WI38 (cell line): Measurements from ENCODE around the gene SCIMP.
A peak's percentile ranks its signal among the peaks of the same experiment; 100 is the strongest.

Source experiments
- H3K4me3 ChIP-seq: 2 replicates; pipeline ENCODE4 v1.5.1; 2011; ENCODE audit warnings: low read depth, mild to moderate bottlenecking, control low read depth, low read length
- TF ChIP-seq, protein P1 (sequence below): IDR thresholded peaks from 2 replicates; pipeline ENCODE4 v1.5.1; 2012; ENCODE audit warnings: low read depth, mild to moderate bottlenecking, control low read depth, low read length

The SCIMP gene

DNA sequence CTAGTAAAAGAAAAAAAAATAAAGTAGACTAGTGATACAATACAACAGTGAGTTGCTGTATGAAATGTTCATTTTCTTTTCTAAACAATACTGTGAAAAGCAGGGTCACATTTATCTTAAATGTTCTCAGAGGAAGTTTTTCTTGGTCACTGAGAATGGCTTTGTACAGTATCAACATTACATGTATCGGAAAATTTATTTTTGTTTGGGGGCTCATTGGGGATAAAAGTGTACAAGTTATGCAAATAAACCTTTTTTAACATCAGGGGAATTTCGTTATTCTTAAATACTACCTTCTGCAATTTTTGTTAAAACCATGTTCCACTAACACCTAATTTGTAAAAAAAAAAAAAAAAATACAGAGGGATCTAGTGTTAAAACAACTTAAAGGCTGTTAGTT, 34.3 kb downstream of the SCIMP start:
- TF ChIP-seq, protein P1, sequence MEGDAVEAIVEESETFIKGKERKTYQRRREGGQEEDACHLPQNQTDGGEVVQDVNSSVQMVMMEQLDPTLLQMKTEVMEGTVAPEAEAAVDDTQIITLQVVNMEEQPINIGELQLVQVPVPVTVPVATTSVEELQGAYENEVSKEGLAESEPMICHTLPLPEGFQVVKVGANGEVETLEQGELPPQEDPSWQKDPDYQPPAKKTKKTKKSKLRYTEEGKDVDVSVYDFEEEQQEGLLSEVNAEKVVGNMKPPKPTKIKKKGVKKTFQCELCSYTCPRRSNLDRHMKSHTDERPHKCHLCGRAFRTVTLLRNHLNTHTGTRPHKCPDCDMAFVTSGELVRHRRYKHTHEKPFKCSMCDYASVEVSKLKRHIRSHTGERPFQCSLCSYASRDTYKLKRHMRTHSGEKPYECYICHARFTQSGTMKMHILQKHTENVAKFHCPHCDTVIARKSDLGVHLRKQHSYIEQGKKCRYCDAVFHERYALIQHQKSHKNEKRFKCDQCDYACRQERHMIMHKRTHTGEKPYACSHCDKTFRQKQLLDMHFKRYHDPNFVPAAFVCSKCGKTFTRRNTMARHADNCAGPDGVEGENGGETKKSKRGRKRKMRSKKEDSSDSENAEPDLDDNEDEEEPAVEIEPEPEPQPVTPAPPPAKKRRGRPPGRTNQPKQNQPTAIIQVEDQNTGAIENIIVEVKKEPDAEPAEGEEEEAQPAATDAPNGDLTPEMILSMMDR = no peak
- H3K4me3 ChIP-seq = no peak overlapping the region

DNA sequence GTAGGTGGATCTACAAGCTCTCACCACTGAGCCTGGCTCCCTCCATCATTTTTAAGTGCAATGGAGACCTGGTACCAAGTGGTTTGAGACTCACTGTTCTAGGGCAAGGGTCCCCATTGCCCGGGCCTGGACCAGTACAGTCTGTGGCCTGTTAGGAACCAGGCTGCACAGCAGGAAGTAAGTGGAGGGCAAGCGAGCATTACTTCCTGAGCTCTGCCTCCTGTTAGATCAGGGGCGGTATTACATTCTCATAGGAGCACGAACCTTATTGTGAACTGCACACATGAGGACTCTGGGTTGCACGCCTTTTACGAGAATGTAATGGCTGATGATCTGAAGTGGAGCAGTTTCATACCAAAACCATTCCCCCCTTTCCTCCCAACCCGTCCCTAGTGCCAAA, 36.2 kb downstream of the SCIMP start:
- TF ChIP-seq, protein P1 = no peak
- no peak overlapping the region for H3K4me3 ChIP-seq

DNA sequence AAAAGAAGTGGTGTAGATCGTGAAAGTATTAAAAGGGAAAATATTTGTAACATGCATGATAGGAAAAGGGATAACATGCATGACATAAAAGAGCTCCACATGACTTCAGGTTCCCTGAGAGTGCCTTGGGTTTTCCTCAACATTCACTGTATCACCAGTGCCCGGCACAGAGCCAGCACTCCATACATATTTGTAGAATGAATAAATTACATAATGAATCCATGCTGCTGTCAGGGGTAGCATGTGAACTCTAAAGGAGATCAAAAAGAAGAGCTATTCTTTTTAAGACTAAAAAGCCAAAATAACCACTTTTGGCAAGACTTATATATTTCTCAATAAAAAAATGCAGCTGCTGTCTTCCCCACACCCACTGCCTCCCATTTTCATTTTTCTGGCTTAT, 40.3 kb downstream of the SCIMP start:
- H3K4me3 ChIP-seq = no peak overlapping the region
- TF ChIP-seq, protein P1 = no peak

DNA sequence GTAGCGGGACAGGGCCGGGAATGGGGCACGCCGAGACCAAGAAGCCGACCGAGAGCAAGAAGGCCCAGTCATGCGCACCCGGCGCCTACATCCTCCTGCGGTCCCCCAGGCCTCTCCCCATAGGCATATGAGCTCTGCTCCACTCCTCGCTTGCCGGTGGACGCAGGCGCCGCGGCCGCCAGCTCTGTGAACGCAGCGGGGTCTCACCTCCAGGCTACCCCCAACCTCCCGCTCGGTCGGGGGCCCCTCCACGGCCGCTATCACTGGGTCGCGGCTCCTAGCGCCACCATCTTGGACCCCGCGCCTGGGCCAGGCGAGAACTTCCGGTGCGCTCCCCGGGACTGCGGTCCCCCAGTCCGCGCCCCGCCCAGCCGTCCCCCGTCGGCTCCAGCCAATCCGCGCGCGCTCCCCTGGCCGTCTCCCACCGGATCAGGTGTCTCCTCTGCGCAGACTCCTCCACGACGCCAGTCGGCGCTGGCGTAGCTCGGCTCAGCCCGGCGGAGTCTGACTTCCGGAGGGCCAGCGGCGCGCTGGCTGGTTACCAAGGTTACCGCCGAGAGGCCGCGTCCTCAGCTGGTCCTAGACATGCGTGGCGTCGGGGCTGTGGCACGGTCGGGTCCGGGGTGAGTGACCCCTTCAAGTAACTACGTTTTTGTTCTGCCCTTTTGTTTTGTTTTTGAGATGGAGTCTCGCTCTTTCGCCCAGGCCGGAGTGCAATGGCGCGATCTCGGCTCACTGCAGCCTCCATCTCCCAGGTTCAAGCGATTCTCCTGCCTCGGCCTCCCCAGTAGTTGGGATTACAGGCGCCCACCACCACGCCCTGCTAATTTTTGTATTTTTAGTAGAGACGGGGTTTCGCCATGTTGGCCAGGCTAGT, 42.9 kb downstream of the SCIMP start, which contains the start of gene ZNF594:
ZNF594 (minus strand) TSS at position 328 of the 877 bp plus-strand sequence. CDS start 7,612 bp downstream, outside the sequence.
- TF ChIP-seq, protein P1 = peak; percentile 66
- H3K4me3 ChIP-seq = peak within 1 kb of the TSS; percentile 84

DNA sequence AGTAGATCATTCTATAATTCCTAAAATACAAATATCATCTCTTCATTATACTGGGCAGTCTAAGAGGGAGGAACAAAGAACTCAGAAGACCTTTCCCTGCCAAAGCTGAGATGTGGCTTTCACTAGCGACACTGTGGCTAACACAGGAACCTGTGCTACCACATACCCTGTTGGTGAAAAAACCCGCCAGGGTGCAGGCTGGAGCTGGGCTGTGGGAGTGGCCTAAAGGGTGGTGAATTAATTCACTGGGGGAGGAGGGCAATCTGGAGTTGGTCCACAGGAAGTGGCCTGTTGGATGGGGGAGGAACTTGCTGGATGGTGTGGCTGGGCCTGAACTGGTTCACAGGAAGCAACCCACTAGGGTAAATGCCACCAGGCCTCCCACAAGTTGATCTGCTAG, 50.4 kb downstream of the SCIMP start:
- no peak overlapping the region for H3K4me3 ChIP-seq

DNA sequence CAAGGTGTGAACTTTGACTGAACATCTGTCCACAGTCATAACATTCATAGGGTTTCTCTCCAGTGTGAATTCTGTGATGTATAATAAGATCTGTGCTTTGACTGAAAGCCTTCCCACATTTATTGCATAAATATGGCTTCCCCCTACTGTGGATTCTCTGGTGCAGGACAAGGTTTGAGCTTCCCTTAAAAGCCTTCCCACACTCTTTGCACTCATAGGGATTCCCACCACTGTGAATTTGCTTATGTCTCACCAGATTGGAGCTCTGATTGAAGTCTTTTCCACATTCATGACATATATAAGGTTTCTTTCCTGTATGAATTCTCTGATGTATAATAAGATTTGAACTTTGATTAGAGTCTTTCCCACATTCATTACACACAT, 51.3 kb downstream of the SCIMP start:
- no peak overlapping the region for H3K4me3 ChIP-seq
- TF ChIP-seq, protein P1 = no peak

More for the DNA sequence above, 50.4 kb downstream of the SCIMP start:
- TF ChIP-seq, protein P1 = no peak
